Spleen (tissue), 11 donors: ENCODE measurements around the gene LDLRAD4. TPM values are rescaled to one million over a fixed set of nuclear protein-coding genes. Genes with fewer than 3 reads are reported as not detected.

Source experiments
- DNase-seq: peaks from one replicate; pipeline ENCODE4 v3.0.0-alpha.2; 2020
- H3K27ac ChIP-seq, 8 donors: fragments of 200-600 bp; sonication (generic) in 7 of 8; 1 replicate in 4 of 8; 2 replicates in 4 of 8; pipeline versions ENCODE4 v1.5.0 to v1.8.0; 2016 to 2021; ENCODE audit warnings: inconsistent platforms in 4 of 8, mild to moderate bottlenecking in 4 of 8, moderate library complexity in 1 of 8
- H3K27me3 ChIP-seq, 7 donors: fragments of 200-600 bp; sonication (generic) in 6 of 7; replicated peaks in 1 of 7; 1 replicate in 4 of 7; 2 replicates in 3 of 7; pipeline versions ENCODE4 v1.5.0 to v1.8.0; 2016 to 2021; ENCODE audit warnings: inconsistent platforms in 3 of 7, mild to moderate bottlenecking in 1 of 7
- H3K36me3 ChIP-seq, 6 donors: fragments of 200-600 bp; sonication (generic) in 5 of 6; 1 replicate in 4 of 6; 2 replicates in 2 of 6; pipeline versions ENCODE4 v1.5.0 to v1.8.0; 2016 to 2021; ENCODE audit warnings: inconsistent platforms in 2 of 6
- H3K4me1 ChIP-seq, 6 donors: fragments of 200-600 bp; sonication (generic) in 5 of 6; 1 replicate in 3 of 6; 2 replicates in 3 of 6; pipeline versions ENCODE4 v1.5.0 to v1.8.0; 2016 to 2021; ENCODE audit warnings: inconsistent platforms in 3 of 6
- H3K4me3 ChIP-seq, 8 donors: fragments of 200-600 bp; sonication (generic) in 7 of 8; 1 replicate in 4 of 8; 2 replicates in 4 of 8; pipeline versions ENCODE4 v1.5.0 to v1.8.0; 2016 to 2021; ENCODE audit warnings: inconsistent platforms in 4 of 8, mild to moderate bottlenecking in 4 of 8, moderate library complexity in 2 of 8
- H3K9me3 ChIP-seq, 8 donors: fragments of 200-600 bp; sonication (generic) in 7 of 8; 1 replicate in 4 of 8; 2 replicates in 4 of 8; pipeline versions ENCODE4 v1.5.0 to v1.8.0; 2016 to 2021; ENCODE audit warnings: inconsistent platforms in 4 of 8
- POLR2A ChIP-seq, 3 donors: fragments of 450-650 bp; IDR thresholded peaks; one replicate each; pipeline ENCODE4 v1.5.1; 2017; ENCODE audit warnings: antibody characterized with exemption in 3 of 3, mild to moderate bottlenecking in 1 of 3
- POLR2AphosphoS5 ChIP-seq, 3 donors: sonication (generic); formaldehyde crosslinking; IDR thresholded peaks; one replicate each; pipeline ENCODE4 v1.5.1; 2017; ENCODE audit warnings: antibody characterized with exemption in 3 of 3
- WGBS, 5 donors: extraction: QIAGEN DNeasy Blood & Tissue Kit in 3 of 5; methylation state at CpG; one replicate each; pipeline versions ENCODE4 v1.1.5 to v1.1.7; 2013 to 2018; 5-methylcytosine and 5-hydroxymethylcytosine counted together
- intact Hi-C: fragments of 100-400 bp; cut with DNase I; formaldehyde crosslinking; loops from one replicate; pipeline ENCODE4 v1.15.0; 2023; ENCODE audit warnings: low total_unique reads
- polyA plus RNA-seq, 3 donors: library from polyadenylated mRNA; stranded (reverse); fragments of 200-250 nt; gene quantifications; one replicate each; pipeline ENCODE4 v1.2.1, GENCODE V29; 2013
- total RNA-seq, 7 donors: library from RNA; depleted of rRNA in 3 of 7; stranded (reverse); fragments of >200 nt in 3 of 7; fragmentation: NEBNext Ultra II Directional in 4 of 7; extraction: Animal tissue kit (Norgen Biotek cat#: 25700) in 4 of 7; gene quantifications; one replicate each; pipeline versions ENCODE4 v1.1.0 to v1.2.1, GENCODE V29; 2016 to 2021
- TF ChIP-seq, protein P1 (sequence below), 11 experiments: fragments of 200-600 bp in 7 of 11; fragments of 450-650 bp in 4 of 11; sonication (generic) in 4 of 11; IDR thresholded peaks in 8 of 11; conservative IDR thresholded peaks in 3 of 11; 1 replicate in 7 of 11; 2 replicates in 4 of 11; pipeline versions ENCODE4 v1.4.0 to v1.8.0; 2016 to 2021; ENCODE audit warnings: antibody characterized with exemption in 11 of 11, inconsistent platforms in 4 of 11, mild to moderate bottlenecking in 1 of 11
- donor health status: healthy with polysubstance abuse.
- donor health status: DM: no; HTN: no; CAD: no; lungs with moderate emphysema.
- donor health status: DM: no; HTN: no; CAD: no.
- donor health status: Bipolar disorder and iron deficiency.
- donor health status: healthy.
- donor health status: DM: no; HTN: no; CAD: no.
- donor health status: DM: yes; HTN: yes; CAD: no.

The LDLRAD4 gene
- total and polyA plus RNA-seq, 10 donors = 4.5 to 80.8 (median 46.4) TPM

DNA sequence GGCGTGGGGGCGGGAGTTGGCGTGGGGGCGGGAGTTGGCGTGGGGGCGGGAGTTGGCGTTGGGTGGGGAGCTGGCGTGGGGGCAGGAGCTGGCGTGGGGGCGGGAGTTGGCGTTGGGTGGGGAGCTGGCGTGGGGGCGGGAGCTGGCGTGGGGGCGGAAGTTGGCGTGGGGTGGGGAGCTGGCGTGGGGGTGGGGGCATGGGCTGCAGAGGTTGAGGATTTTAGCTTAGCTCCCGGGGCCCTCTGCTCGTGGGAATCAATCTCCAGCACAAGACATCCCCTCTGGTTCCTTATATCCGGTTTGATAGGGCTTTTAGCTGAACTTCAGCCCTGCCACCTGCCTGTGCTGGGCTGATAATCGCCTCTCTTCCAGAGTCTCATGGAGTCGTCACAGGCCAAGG is 177.0 kb downstream of the LDLRAD4 start:
- H3K36me3 ChIP-seq = peaks cover 0 to 5% (median 0%) of the 10 kb centered on the region in 6 donors
- 82 to 93% (median 91%) methylated on average over 14 to 22 of the region's 22 CpGs for WGBS, 5 donors
- no peaks in the 10 kb centered on the region for H3K4me1 ChIP-seq
- TF ChIP-seq POLR2A (IDR thresholded peaks at IDR 0.05) (no peak), POLR2AphosphoS5 (IDR thresholded peaks at IDR 0.05) (no peak)
- TF ChIP-seq, protein P1, sequence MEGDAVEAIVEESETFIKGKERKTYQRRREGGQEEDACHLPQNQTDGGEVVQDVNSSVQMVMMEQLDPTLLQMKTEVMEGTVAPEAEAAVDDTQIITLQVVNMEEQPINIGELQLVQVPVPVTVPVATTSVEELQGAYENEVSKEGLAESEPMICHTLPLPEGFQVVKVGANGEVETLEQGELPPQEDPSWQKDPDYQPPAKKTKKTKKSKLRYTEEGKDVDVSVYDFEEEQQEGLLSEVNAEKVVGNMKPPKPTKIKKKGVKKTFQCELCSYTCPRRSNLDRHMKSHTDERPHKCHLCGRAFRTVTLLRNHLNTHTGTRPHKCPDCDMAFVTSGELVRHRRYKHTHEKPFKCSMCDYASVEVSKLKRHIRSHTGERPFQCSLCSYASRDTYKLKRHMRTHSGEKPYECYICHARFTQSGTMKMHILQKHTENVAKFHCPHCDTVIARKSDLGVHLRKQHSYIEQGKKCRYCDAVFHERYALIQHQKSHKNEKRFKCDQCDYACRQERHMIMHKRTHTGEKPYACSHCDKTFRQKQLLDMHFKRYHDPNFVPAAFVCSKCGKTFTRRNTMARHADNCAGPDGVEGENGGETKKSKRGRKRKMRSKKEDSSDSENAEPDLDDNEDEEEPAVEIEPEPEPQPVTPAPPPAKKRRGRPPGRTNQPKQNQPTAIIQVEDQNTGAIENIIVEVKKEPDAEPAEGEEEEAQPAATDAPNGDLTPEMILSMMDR (IDR thresholded peaks at IDR 0.05 in 8 of 11, conservative IDR thresholded peaks at IDR 0.05 in 3 of 11) = no peak
- intact Hi-C loops = no loop called here
- no peak overlapping the region for H3K27ac ChIP-seq
- H3K27me3 ChIP-seq = no peaks in the 10 kb centered on the region
- no peak overlapping the region for H3K4me3 ChIP-seq
- no peaks in the 10 kb centered on the region for H3K9me3 ChIP-seq
- no peak for DNase-seq

GRCh38 chr18:13397504-13398163 is 179.1 kb downstream of the LDLRAD4 start:
- TF ChIP-seq, protein P1 (IDR thresholded peaks at IDR 0.05 in 8 of 11, conservative IDR thresholded peaks at IDR 0.05 in 3 of 11) = no peak
- TF ChIP-seq POLR2AphosphoS5 (IDR thresholded peaks at IDR 0.05) (no peak), POLR2A (IDR thresholded peaks at IDR 0.05) (no peak)
- Histone ChIP-seq H3K4me3 (no peak overlapping the region), H3K27ac (no peak overlapping the region), H3K4me1 (no peaks in the 10 kb centered on the region), H3K9me3 (no peaks in the 10 kb centered on the region), H3K36me3 (peaks cover 0 to 5% (median 0%) of the 10 kb centered on the region in 6 donors), H3K27me3 (no peaks in the 10 kb centered on the region)
- WGBS, 5 donors = 91 to 95% (median 93%) methylated on average over 16 of the region's 16 CpGs
- DNase-seq = no peak
- intact Hi-C loops = no loop called here

- Histone ChIP-seq H3K4me1 (no peaks in the 10 kb centered on the region), H3K36me3 (peaks cover 0 to 5% (median 0%) of the 10 kb centered on the region in 6 donors), H3K27me3 (no peaks in the 10 kb centered on the region), H3K4me3 (no peak overlapping the region), H3K27ac (no peak overlapping the region), H3K9me3 (no peaks in the 10 kb centered on the region)
- intact Hi-C loops = no loop called here
- TF ChIP-seq POLR2AphosphoS5 (IDR thresholded peaks at IDR 0.05) = no peak
- TF ChIP-seq, protein P1 (IDR thresholded peaks at IDR 0.05 in 8 of 11, conservative IDR thresholded peaks at IDR 0.05 in 3 of 11) = no peak
- TF ChIP-seq POLR2A (IDR thresholded peaks at IDR 0.05) = no peak
- DNase-seq = no peak
- WGBS, 5 donors = 88 to 94% (median 90%) methylated on average over 8 to 11 of the region's 11 CpGs
Observed at GRCh38 chr18:13398631-13399030, 180.1 kb downstream of the LDLRAD4 start.

DNA sequence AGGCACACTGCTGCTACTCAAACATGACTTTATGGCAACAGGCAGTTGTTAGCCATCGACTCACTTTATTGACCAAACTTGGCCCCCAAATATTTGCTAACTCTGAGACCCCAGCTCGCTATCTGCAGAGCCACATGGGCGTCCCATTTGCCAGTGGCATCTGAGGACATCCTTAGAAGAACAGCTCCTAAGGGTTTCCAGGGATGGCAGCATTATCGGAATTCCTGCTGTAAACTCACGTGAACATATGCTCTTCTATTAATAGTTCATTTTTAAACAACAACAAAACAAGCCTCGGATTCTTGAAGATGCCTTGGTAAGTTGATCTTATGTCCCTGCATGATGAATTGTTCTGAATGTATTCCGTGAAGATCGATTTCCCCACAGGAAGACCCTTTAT is 181.0 kb downstream of the LDLRAD4 start:
- Histone ChIP-seq H3K36me3 (peaks cover 0 to 5% (median 0%) of the 10 kb centered on the region in 6 donors), H3K27ac (no peak overlapping the region), H3K27me3 (no peaks in the 10 kb centered on the region), H3K4me1 (no peaks in the 10 kb centered on the region), H3K9me3 (no peaks in the 10 kb centered on the region), H3K4me3 (no peak overlapping the region)
- TF ChIP-seq POLR2AphosphoS5 (IDR thresholded peaks at IDR 0.05) (no peak), POLR2A (IDR thresholded peaks at IDR 0.05) (no peak)
- TF ChIP-seq, protein P1 (IDR thresholded peaks at IDR 0.05 in 8 of 11, conservative IDR thresholded peaks at IDR 0.05 in 3 of 11) = no peak
- no peak for DNase-seq
- WGBS, 5 donors = 89 to 96% (median 92%) methylated on average over 8 of the region's 8 CpGs
- intact Hi-C loops = no loop called here
